ENCODE results near the gene PPP2R3A. TPM values are rescaled to one million over a fixed set of nuclear protein-coding genes. Genes with fewer than 3 reads are reported as not detected.
A peak's percentile ranks its signal among the peaks of the same experiment; 100 is the strongest.

Gene PPP2R3A
- polyA plus RNA-seq, 1 donor (not counting 4 experiments of a cell fraction or from before 2014, with no cell fraction given) = 11.1 TPM

DNA sequence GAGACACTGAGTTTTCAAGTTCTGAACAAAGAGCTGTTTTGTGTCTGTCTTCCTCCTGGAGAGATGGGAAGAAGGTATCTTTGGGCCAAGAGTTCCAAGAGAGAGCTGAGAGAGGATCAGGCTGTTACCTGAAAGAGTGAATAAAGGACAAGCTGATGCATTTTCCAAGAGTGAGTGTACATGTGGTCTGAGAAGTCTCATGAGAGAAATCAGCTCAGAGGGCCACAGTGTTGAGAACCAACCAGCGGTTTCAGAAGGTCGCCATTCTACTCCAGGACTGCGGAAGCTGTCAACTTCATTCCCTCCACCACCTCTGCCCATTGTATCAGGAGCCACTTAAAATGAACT, 42.7 kb upstream of the PPP2R3A start:
- Histone ChIP-seq H3K4me3 (ENCODE audit: control insufficient read depth in 2 of 3, extremely low read depth in 1 of 3, insufficient read depth in 2 of 3, low read depth in 1 of 3, low read length in 3 of 3) (no peak overlapping the region), H3K4me1 (ENCODE audit: control insufficient read depth, extremely low read depth, insufficient read depth, low read length) (peaks cover 21% of the 10 kb centered on the region), H2AFZ (ENCODE audit: control insufficient read depth, low read length) (peak overlapping the region; percentile 17), H3K79me2 (ENCODE audit: control insufficient read depth, insufficient read depth, low read length) (no peaks in the 10 kb centered on the region), H3K9me1 (ENCODE audit: control insufficient read depth, extremely low read depth, insufficient read depth, low read length) (no peaks in the 10 kb centered on the region), H3K27ac (ENCODE audit: control insufficient read depth, insufficient read depth, low read length) (no peak overlapping the region), H3K27me3 (ENCODE audit: control insufficient read depth, extremely low read depth, insufficient read depth, low read length) (no peaks in the 10 kb centered on the region), H4K20me1 (ENCODE audit: control insufficient read depth, extremely low read depth, insufficient read depth, low read length) (no peaks in the 10 kb centered on the region), H3K9ac (ENCODE audit: control insufficient read depth, extremely low read depth, insufficient read depth, low read length) (no peak overlapping the region), H3K9me3 (ENCODE audit: control insufficient read depth, low read depth, low read length) (no peaks in the 10 kb centered on the region), H3K36me3 (ENCODE audit: control insufficient read depth in 2 of 2, extremely low read depth in 1 of 2, insufficient read depth in 2 of 2, low read length in 2 of 2) (no peaks in the 10 kb centered on the region), H3K4me2 (ENCODE audit: control insufficient read depth, extremely low read depth, insufficient read depth, low read depth, low read length) (no peak overlapping the region)
- TF ChIP-seq, protein P1, sequence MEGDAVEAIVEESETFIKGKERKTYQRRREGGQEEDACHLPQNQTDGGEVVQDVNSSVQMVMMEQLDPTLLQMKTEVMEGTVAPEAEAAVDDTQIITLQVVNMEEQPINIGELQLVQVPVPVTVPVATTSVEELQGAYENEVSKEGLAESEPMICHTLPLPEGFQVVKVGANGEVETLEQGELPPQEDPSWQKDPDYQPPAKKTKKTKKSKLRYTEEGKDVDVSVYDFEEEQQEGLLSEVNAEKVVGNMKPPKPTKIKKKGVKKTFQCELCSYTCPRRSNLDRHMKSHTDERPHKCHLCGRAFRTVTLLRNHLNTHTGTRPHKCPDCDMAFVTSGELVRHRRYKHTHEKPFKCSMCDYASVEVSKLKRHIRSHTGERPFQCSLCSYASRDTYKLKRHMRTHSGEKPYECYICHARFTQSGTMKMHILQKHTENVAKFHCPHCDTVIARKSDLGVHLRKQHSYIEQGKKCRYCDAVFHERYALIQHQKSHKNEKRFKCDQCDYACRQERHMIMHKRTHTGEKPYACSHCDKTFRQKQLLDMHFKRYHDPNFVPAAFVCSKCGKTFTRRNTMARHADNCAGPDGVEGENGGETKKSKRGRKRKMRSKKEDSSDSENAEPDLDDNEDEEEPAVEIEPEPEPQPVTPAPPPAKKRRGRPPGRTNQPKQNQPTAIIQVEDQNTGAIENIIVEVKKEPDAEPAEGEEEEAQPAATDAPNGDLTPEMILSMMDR (optimal IDR thresholded peaks at IDR 0.05 in 1 of 3, IDR thresholded peaks at IDR 0.05 in 1 of 3, conservative IDR thresholded peaks at IDR 0.05 in 1 of 3; ENCODE audit: extremely low read depth in 1 of 3, insufficient read depth in 2 of 3, low read length in 3 of 3) = no peak
- no peak for TF ChIP-seq EZH2 (IDR thresholded peaks at IDR 0.05; ENCODE audit: low read length)
- dilution Hi-C loops (cut with MboI; ENCODE audit: extremely low pct_ligation_motif_present, low sequenced_read_pairs) = no loop called here
- DNase-seq (ENCODE audit: low read depth, low spot score) (no peak), FAIRE-seq (peak; percentile 84)

DNA sequence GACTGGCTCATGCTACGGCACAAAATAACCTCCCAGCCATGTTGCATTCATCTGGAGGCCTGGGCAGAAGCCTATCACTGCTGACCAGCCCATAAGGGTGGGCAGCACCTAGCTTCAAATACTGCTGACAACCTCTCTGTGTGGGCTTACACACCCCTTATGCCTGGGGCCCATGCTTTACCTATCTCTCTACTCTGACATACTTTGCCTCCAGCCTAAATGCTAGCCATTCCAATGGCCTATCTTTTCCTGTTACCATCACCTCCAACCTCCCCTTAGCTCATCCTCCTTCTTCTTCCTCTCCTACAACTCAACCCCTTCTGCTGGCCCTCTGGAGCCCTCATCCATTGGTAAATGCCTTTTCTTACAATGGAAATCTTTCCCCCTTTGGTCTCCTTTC, 41.0 kb upstream of the PPP2R3A start:
- DNase-seq (ENCODE audit: low read depth, low spot score) (no peak), FAIRE-seq (no peak)
- no peak overlapping the region for H2AFZ ChIP-seq (ENCODE audit: control insufficient read depth, low read length)
- H3K9me3 ChIP-seq (ENCODE audit: control insufficient read depth, low read depth, low read length) = no peaks in the 10 kb centered on the region
- no peaks in the 10 kb centered on the region for H3K79me2 ChIP-seq (ENCODE audit: control insufficient read depth, insufficient read depth, low read length)
- no peak overlapping the region for H3K4me2 ChIP-seq (ENCODE audit: control insufficient read depth, extremely low read depth, insufficient read depth, low read depth, low read length)
- H3K27ac ChIP-seq (ENCODE audit: control insufficient read depth, insufficient read depth, low read length) = no peak overlapping the region
- TF ChIP-seq, protein P1 (optimal IDR thresholded peaks at IDR 0.05 in 1 of 3, IDR thresholded peaks at IDR 0.05 in 1 of 3, conservative IDR thresholded peaks at IDR 0.05 in 1 of 3; ENCODE audit: extremely low read depth in 1 of 3, insufficient read depth in 2 of 3, low read length in 3 of 3) = no peak
- TF ChIP-seq EZH2 (IDR thresholded peaks at IDR 0.05; ENCODE audit: low read length) = no peak
- H3K9ac ChIP-seq (ENCODE audit: control insufficient read depth, extremely low read depth, insufficient read depth, low read length) = no peak overlapping the region
- no peak overlapping the region for H3K4me3 ChIP-seq (ENCODE audit: control insufficient read depth in 2 of 3, extremely low read depth in 1 of 3, insufficient read depth in 2 of 3, low read depth in 1 of 3, low read length in 3 of 3)
- dilution Hi-C loops (cut with MboI; ENCODE audit: extremely low pct_ligation_motif_present, low sequenced_read_pairs) = no loop called here
- H3K4me1 ChIP-seq (ENCODE audit: control insufficient read depth, extremely low read depth, insufficient read depth, low read length) = peaks cover 23% of the 10 kb centered on the region
- H3K36me3 ChIP-seq (ENCODE audit: control insufficient read depth in 2 of 2, extremely low read depth in 1 of 2, insufficient read depth in 2 of 2, low read length in 2 of 2) = no peaks in the 10 kb centered on the region
- no peaks in the 10 kb centered on the region for H3K9me1 ChIP-seq (ENCODE audit: control insufficient read depth, extremely low read depth, insufficient read depth, low read length)
- H4K20me1 ChIP-seq (ENCODE audit: control insufficient read depth, extremely low read depth, insufficient read depth, low read length) = no peaks in the 10 kb centered on the region
- H3K27me3 ChIP-seq (ENCODE audit: control insufficient read depth, extremely low read depth, insufficient read depth, low read length) = no peaks in the 10 kb centered on the region
